ENCODE data around the gene APOB. TPM values are rescaled to one million over a fixed set of nuclear protein-coding genes. Genes with fewer than 3 reads are reported as not detected.

The APOB gene
- total and polyA plus RNA-seq, 10 of the 15 experiments (the other 5 are each of a cell fraction or from before 2014, with no cell fraction given): 1.4 TPM; not detected in 9

DNA sequence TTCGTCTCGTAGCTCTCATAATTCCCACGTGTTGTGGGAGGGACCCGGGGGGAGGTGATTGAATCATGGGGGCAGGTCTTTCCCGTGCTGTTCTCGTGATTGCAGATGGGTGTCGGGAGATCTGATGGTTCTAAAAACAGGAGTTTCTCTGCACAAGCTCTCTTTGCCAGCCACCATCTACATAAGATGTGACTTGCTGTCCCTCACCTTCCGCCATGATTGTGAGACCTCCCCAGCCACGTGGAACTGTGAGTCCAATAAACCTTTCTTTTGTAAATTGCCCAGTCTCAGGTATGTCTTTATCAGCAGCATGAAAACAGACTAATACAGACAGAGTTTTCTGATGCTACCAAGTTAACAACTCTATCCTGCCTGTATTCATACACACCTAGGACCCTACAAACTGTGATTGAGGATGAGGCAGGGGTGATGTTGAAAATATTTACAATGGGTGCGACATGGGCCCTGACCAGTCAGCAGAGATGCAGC, 3.9 kb downstream of the APOB start:
- no TSS peak for BruUV-seq (replicated peaks)
- CTCF ChIA-PET: interaction anchor here (1.0 kb wide), 1 partner anchor 277 kb away, joined by 3 read pairs; no protein-coding TSS in a partner anchor
- H3K4me1 ChIP-seq (ENCODE audit: control insufficient read depth, insufficient read depth, low read length): no peaks in the 10 kb centered on the region
- no peaks in the 10 kb centered on the region for H3K79me2 ChIP-seq (ENCODE audit: control insufficient read depth, insufficient read depth, low read length)
- H3K27ac ChIP-seq (ENCODE audit: control insufficient read depth, insufficient read depth): no peak overlapping the region
- H3K4me2 ChIP-seq (ENCODE audit: control insufficient read depth, insufficient read depth): no peak overlapping the region
- ATAC-seq: no peak
- in situ Hi-C loops (cut with MboI): no loop called here
- no peak overlapping the region for H3K4me3 ChIP-seq
- TF ChIP-seq TCF7 (IDR thresholded peaks at IDR 0.05; ENCODE audit: borderline replicate concordance) (no peak), GABPA (IDR thresholded peaks at IDR 0.05; ENCODE audit: low read depth) (no peak), CBFB (IDR thresholded peaks at IDR 0.05; ENCODE audit: low read depth) (no peak), HDAC6 (IDR thresholded peaks at IDR 0.05; ENCODE audit: unreplicated experiment) (no peak), STAT3 (IDR thresholded peaks at IDR 0.05; ENCODE audit: low read depth, low read length) (no peak), IKZF2 (IDR thresholded peaks at IDR 0.05) (no peak), POU2F2 (IDR thresholded peaks at IDR 0.05; ENCODE audit: borderline replicate concordance, low read depth, low read length) (no peak), SRF (IDR thresholded peaks at IDR 0.05; ENCODE audit: low read depth in 2 of 2, low read length in 2 of 2) (no peak), ZZZ3 (IDR thresholded peaks at IDR 0.05; ENCODE audit: control insufficient read depth, insufficient read length, low read depth) (no peak), KLF5 (IDR thresholded peaks at IDR 0.05; ENCODE audit: partially characterized antibody) (no peak), WRNIP1 (IDR thresholded peaks at IDR 0.05; ENCODE audit: borderline replicate concordance, low read depth, low read length) (no peak), TCF12 (IDR thresholded peaks at IDR 0.05; ENCODE audit: low read depth, low read length) (no peak), MXI1 (IDR thresholded peaks at IDR 0.05; ENCODE audit: low read depth, low read length) (no peak), RB1 (IDR thresholded peaks at IDR 0.05; ENCODE audit: borderline replicate concordance) (no peak)
- TF ChIP-seq, protein P1, sequence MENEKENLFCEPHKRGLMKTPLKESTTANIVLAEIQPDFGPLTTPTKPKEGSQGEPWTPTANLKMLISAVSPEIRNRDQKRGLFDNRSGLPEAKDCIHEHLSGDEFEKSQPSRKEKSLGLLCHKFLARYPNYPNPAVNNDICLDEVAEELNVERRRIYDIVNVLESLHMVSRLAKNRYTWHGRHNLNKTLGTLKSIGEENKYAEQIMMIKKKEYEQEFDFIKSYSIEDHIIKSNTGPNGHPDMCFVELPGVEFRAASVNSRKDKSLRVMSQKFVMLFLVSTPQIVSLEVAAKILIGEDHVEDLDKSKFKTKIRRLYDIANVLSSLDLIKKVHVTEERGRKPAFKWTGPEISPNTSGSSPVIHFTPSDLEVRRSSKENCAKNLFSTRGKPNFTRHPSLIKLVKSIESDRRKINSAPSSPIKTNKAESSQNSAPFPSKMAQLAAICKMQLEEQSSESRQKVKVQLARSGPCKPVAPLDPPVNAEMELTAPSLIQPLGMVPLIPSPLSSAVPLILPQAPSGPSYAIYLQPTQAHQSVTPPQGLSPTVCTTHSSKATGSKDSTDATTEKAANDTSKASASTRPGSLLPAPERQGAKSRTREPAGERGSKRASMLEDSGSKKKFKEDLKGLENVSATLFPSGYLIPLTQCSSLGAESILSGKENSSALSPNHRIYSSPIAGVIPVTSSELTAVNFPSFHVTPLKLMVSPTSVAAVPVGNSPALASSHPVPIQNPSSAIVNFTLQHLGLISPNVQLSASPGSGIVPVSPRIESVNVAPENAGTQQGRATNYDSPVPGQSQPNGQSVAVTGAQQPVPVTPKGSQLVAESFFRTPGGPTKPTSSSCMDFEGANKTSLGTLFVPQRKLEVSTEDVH (IDR thresholded peaks at IDR 0.05; ENCODE audit: low read depth, partially characterized antibody): no peak
- TF ChIP-seq, protein P2, sequence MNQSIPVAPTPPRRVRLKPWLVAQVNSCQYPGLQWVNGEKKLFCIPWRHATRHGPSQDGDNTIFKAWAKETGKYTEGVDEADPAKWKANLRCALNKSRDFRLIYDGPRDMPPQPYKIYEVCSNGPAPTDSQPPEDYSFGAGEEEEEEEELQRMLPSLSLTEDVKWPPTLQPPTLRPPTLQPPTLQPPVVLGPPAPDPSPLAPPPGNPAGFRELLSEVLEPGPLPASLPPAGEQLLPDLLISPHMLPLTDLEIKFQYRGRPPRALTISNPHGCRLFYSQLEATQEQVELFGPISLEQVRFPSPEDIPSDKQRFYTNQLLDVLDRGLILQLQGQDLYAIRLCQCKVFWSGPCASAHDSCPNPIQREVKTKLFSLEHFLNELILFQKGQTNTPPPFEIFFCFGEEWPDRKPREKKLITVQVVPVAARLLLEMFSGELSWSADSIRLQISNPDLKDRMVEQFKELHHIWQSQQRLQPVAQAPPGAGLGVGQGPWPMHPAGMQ (IDR thresholded peaks at IDR 0.05; ENCODE audit: borderline replicate concordance): no peak
- TF ChIP-seq, protein P3, sequence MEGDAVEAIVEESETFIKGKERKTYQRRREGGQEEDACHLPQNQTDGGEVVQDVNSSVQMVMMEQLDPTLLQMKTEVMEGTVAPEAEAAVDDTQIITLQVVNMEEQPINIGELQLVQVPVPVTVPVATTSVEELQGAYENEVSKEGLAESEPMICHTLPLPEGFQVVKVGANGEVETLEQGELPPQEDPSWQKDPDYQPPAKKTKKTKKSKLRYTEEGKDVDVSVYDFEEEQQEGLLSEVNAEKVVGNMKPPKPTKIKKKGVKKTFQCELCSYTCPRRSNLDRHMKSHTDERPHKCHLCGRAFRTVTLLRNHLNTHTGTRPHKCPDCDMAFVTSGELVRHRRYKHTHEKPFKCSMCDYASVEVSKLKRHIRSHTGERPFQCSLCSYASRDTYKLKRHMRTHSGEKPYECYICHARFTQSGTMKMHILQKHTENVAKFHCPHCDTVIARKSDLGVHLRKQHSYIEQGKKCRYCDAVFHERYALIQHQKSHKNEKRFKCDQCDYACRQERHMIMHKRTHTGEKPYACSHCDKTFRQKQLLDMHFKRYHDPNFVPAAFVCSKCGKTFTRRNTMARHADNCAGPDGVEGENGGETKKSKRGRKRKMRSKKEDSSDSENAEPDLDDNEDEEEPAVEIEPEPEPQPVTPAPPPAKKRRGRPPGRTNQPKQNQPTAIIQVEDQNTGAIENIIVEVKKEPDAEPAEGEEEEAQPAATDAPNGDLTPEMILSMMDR (IDR thresholded peaks at IDR 0.05 in 2 of 3, conservative IDR thresholded peaks at IDR 0.05 in 1 of 3; ENCODE audit: control insufficient read depth in 2 of 3, extremely low read depth in 1 of 3, insufficient read depth in 1 of 3, low read depth in 3 of 3, low read length in 3 of 3): no peak
- H3K27me3 ChIP-seq (replicated peaks in 1 of 2; ENCODE audit: control insufficient read depth in 2 of 2, insufficient read depth in 2 of 2, low read length in 1 of 2): no peaks in the 10 kb centered on the region
- intact Hi-C loops (cut with micrococcal nuclease; ENCODE audit: unreplicated experiment): no loop called here
- H3K9me3 ChIP-seq (replicated peaks; ENCODE audit: control insufficient read depth, insufficient read depth, low read length): no peaks in the 10 kb centered on the region
- no peak for FAIRE-seq
- H3K9ac ChIP-seq (ENCODE audit: control insufficient read depth, insufficient read depth, low read length): no peak overlapping the region
- RAD21 ChIA-PET (ENCODE audit: unreplicated experiment): interaction anchor here (0.6 kb wide), 1 partner anchor 22 kb away, joined by 3 read pairs; no protein-coding TSS in a partner anchor
- SMC1A ChIA-PET (ENCODE audit: uncharacterized antibody, unreplicated experiment): interaction anchor here (1.0 kb wide), 1 partner anchor 257 kb away, joined by 3 read pairs; no protein-coding TSS in a partner anchor
- H4K20me1 ChIP-seq (ENCODE audit: control insufficient read depth, insufficient read depth): no peaks in the 10 kb centered on the region
- no peak for DNase-seq (ENCODE audit: low read depth, low spot score)
- no peak overlapping the region for H2AFZ ChIP-seq (ENCODE audit: control insufficient read depth, low read depth, low read length)
- 13% methylated on average over 10 of the region's 10 CpGs for WGBS (ENCODE audit: insufficient coverage, insufficient replicate concordance, low lambda C conversion rate, missing lambda C conversion rate)
- H3K36me3 ChIP-seq (ENCODE audit: control insufficient read depth in 2 of 2, insufficient read depth in 2 of 2, low read length in 1 of 2): no peaks in the 10 kb centered on the region
- POLR2A ChIA-PET: no interaction called here
